Peyer's patch (tissue), 4 donors: ENCODE results near the gene FSIP1.

Experiments
- CTCF ChIP-seq, 6 experiments: fragments of 450-650 bp in 4 of 6; fragments of 200-600 bp in 2 of 6; sonication (generic) in 1 of 6; IDR thresholded peaks; one replicate each; pipeline ENCODE4 v1.5.1; 2017 to 2019; ENCODE audit warnings: antibody characterized with exemption in 6 of 6, mild to moderate bottlenecking in 3 of 6, moderate library complexity in 1 of 6
- POLR2A ChIP-seq, 2 donors: fragments of 450-650 bp; IDR thresholded peaks; one replicate each; pipeline ENCODE4 v1.5.1; 2017; ENCODE audit warnings: antibody characterized with exemption in 2 of 2, mild to moderate bottlenecking in 2 of 2, moderate library complexity in 2 of 2

GRCh38 chr15:39699516-39700374 is 82.9 kb downstream of the FSIP1 start:
- TF ChIP-seq CTCF (IDR thresholded peaks at IDR 0.05) (no peak), POLR2A (IDR thresholded peaks at IDR 0.05) (no peak)
